H9 (cell line): Measurements from ENCODE around the gene TAGLN. TPM values are rescaled to one million over a fixed set of nuclear protein-coding genes. Genes with fewer than 3 reads are reported as not detected.

Source experiments
- DNase-seq: peaks from one replicate; pipeline ENCODE4 v3.0.0-alpha.2; 2017
- H2AFZ ChIP-seq: one replicate; pipeline ENCODE4 v1.6.1; 2013; ENCODE audit warnings: mild to moderate bottlenecking, low read length, control low read depth, moderate library complexity
- H2AK5ac ChIP-seq: 2 replicates; pipeline ENCODE4 v1.6.1; 2013; ENCODE audit warnings: low read length, control low read depth, mixed read lengths; ENCODE audit not compliant: insufficient read length
- H2BK120ac ChIP-seq: one replicate; pipeline ENCODE4 v1.6.1; 2013; ENCODE audit warnings: low read depth, mild to moderate bottlenecking, low read length, control low read depth, inconsistent platforms; ENCODE audit not compliant: poor library complexity, severe bottlenecking
- H2BK12ac ChIP-seq: 2 replicates; pipeline ENCODE4 v1.6.1; 2013; ENCODE audit warnings: low read length, control low read depth, mixed read lengths, low read depth; ENCODE audit not compliant: insufficient read length
- H2BK15ac ChIP-seq: 2 replicates; pipeline ENCODE4 v1.6.1; 2013; ENCODE audit warnings: low read depth, low read length, control low read depth
- H2BK20ac ChIP-seq: one replicate; pipeline ENCODE4 v1.6.1; 2013; ENCODE audit warnings: low read depth, mild to moderate bottlenecking, low read length, control low read depth, inconsistent platforms; ENCODE audit not compliant: poor library complexity, severe bottlenecking
- H2BK5ac ChIP-seq: 2 replicates; pipeline ENCODE4 v1.6.1; 2013; ENCODE audit warnings: low read length, control low read depth, mixed read lengths; ENCODE audit not compliant: insufficient read length
- H3K14ac ChIP-seq: 2 replicates; pipeline ENCODE4 v1.6.1; 2013; ENCODE audit warnings: low read length, control low read depth; ENCODE audit not compliant: insufficient read depth
- H3K18ac ChIP-seq: 2 replicates; pipeline ENCODE4 v1.6.1; 2013; ENCODE audit warnings: low read depth, mild to moderate bottlenecking, mixed read lengths, low read length, control low read depth; ENCODE audit not compliant: insufficient read length
- H3K23ac ChIP-seq: 2 replicates; pipeline ENCODE4 v1.6.1; 2013; ENCODE audit warnings: low read length, control low read depth, mixed read lengths, low read depth; ENCODE audit not compliant: insufficient read length
- H3K23me2 ChIP-seq: 2 replicates; pipeline ENCODE4 v1.6.1; 2013; ENCODE audit warnings: low read depth, mild to moderate bottlenecking, mixed read lengths, low read length, control low read depth; ENCODE audit not compliant: insufficient read length, poor library complexity, severe bottlenecking
- H3K27ac ChIP-seq: 2 replicates; pipeline ENCODE4 v1.5.1; 2013; ENCODE audit warnings: low read length, control low read depth, mixed read lengths, low read depth; ENCODE audit not compliant: insufficient read length
- H3K27me3 ChIP-seq: 2 replicates; pipeline ENCODE4 v1.6.1; 2013; ENCODE audit warnings: low read length, control low read depth, inconsistent platforms; ENCODE audit not compliant: insufficient read depth
- H3K4ac ChIP-seq: 2 replicates; pipeline ENCODE4 v1.6.1; 2013; ENCODE audit warnings: low read depth, mild to moderate bottlenecking, control low read depth, inconsistent platforms, low read length, moderate library complexity
- H3K4me1 ChIP-seq: 2 replicates; pipeline ENCODE4 v1.6.1; 2013; ENCODE audit warnings: low read length, control low read depth, inconsistent platforms; ENCODE audit not compliant: insufficient read depth
- H3K4me2 ChIP-seq: 2 replicates; pipeline ENCODE4 v1.6.1; 2013; ENCODE audit warnings: low read length, control low read depth, mixed read lengths; ENCODE audit not compliant: insufficient read length, insufficient read depth
- H3K56ac ChIP-seq: 2 replicates; pipeline ENCODE4 v1.6.1; 2013; ENCODE audit warnings: low read depth, mild to moderate bottlenecking, mixed read lengths, low read length, control low read depth; ENCODE audit not compliant: insufficient read length
- H3K79me1 ChIP-seq: 2 replicates; pipeline ENCODE4 v1.6.1; 2013; ENCODE audit warnings: low read depth, mild to moderate bottlenecking, moderate library complexity, low read length, control low read depth, inconsistent platforms; ENCODE audit not compliant: insufficient read depth, poor library complexity, severe bottlenecking
- H3K79me2 ChIP-seq: 2 replicates; pipeline ENCODE4 v1.6.1; 2013; ENCODE audit warnings: low read length, control low read depth, inconsistent platforms; ENCODE audit not compliant: insufficient read depth
- H3K9ac ChIP-seq: 2 replicates; pipeline ENCODE4 v1.6.1; 2013; ENCODE audit warnings: low read length, control low read depth, mixed read lengths; ENCODE audit not compliant: insufficient read length; ENCODE audit errors: extremely low read depth
- H3K9me3 ChIP-seq: one replicate; pipeline ENCODE4 v1.6.1; 2013; ENCODE audit warnings: low read depth, low read length, inconsistent platforms; ENCODE audit not compliant: control insufficient read depth
- H3T11ph ChIP-seq: one replicate; pipeline ENCODE4 v1.6.1; 2013; ENCODE audit warnings: mild to moderate bottlenecking, low read length, control low read depth, inconsistent platforms
- H4K20me1 ChIP-seq: one replicate; pipeline ENCODE4 v1.6.1; 2013; ENCODE audit not compliant: control insufficient read depth, insufficient read length, insufficient read depth
- H4K5ac ChIP-seq: 2 replicates; pipeline ENCODE4 v1.6.1; 2013; ENCODE audit warnings: low read depth, mild to moderate bottlenecking, mixed read lengths, low read length, control low read depth; ENCODE audit not compliant: insufficient read length
- H4K8ac ChIP-seq: replicated peaks from 2 replicates; pipeline ENCODE4 v1.6.1; 2013; ENCODE audit warnings: low read length, control low read depth, mixed read lengths, low read depth; ENCODE audit not compliant: insufficient read length
- H4K91ac ChIP-seq: 2 replicates; pipeline ENCODE4 v1.6.1; 2013; ENCODE audit warnings: low read depth, mild to moderate bottlenecking, moderate library complexity, mixed read lengths, low read length, control low read depth; ENCODE audit not compliant: insufficient read length
- H3K27ac Mint-ChIP-seq, 3 experiments: 2 replicates in 2 of 3; 3 replicates in 1 of 3; pipeline ENCODE4 v1.8.0; 2020 to 2021; ENCODE audit warnings: mixed read lengths in 3 of 3, mild to moderate bottlenecking in 1 of 3, moderate library complexity in 1 of 3
- H3K27me3 Mint-ChIP-seq: 2 replicates; pipeline ENCODE4 v1.8.0; 2021; ENCODE audit warnings: low read depth, mild to moderate bottlenecking, moderate library complexity, mixed read lengths
- H3K36me3 Mint-ChIP-seq, 3 experiments: 2 replicates in 2 of 3; 3 replicates in 1 of 3; pipeline ENCODE4 v1.8.0; 2020 to 2021; ENCODE audit warnings: low read depth in 3 of 3, mixed read lengths in 3 of 3; ENCODE audit not compliant: insufficient read depth in 1 of 3
- H3K4me1 Mint-ChIP-seq, 2 experiments: 2 replicates each; pipeline ENCODE4 v1.8.0; 2020; ENCODE audit warnings: mixed read lengths in 2 of 2
- H3K4me3 Mint-ChIP-seq, 2 experiments: 2 replicates in 1 of 2; 3 replicates in 1 of 2; pipeline ENCODE4 v1.8.0; 2020 to 2021; ENCODE audit warnings: mild to moderate bottlenecking in 2 of 2, mixed read lengths in 2 of 2, moderate library complexity in 1 of 2
- H3K9me3 Mint-ChIP-seq, 2 experiments: 2 replicates in 1 of 2; 3 replicates in 1 of 2; pipeline ENCODE4 v1.8.0; 2020; ENCODE audit warnings: mild to moderate bottlenecking in 2 of 2, mixed read lengths in 2 of 2, moderate library complexity in 1 of 2
- WGBS: extraction: QIAGEN DNeasy Blood & Tissue Kit; methylation state at CpG from one replicate; pipeline ENCODE4 v1.1.7; 2013; ENCODE audit warnings: missing lambda C conversion rate, low lambda C conversion rate, mixed read lengths; ENCODE audit not compliant: insufficient read length; ENCODE audit errors: extremely low coverage; 5-methylcytosine and 5-hydroxymethylcytosine counted together
- total RNA-seq: library from RNA; stranded (reverse); gene quantifications from 2 replicates; pipeline ENCODE4 v1.2.1, GENCODE V29; 2021
- TF ChIP-seq, protein P1 (sequence below): fragments of 200-600 bp; sonication (generic); conservative IDR thresholded peaks from 3 replicates; pipeline ENCODE4 v1.8.0; 2021; ENCODE audit warnings: antibody characterized with exemption, mild to moderate bottlenecking

Gene TAGLN
- total RNA-seq, 1 experiment from 2014 or later, result 176 TPM

DNA sequence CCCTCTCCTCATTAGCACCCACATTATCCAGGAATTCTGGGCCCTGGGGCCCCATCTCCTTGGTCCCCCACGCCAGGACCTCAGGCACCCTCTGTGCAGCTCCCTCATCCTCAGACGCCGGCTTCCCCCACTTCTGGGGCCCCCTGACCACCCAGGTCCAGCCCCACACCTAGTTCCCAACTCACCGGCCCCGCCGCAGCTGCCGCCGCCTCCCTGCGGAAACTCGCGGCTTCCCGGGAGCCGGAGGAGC lies 32.6 kb downstream of the TAGLN start, which contains the start of gene PCSK7:
TSS of gene PCSK7 (minus strand) at position 232 of the 250 bp plus-strand sequence. CDS start 2,229 bp downstream, outside the sequence.
- no peak within 1 kb of the TSS for H3T11ph ChIP-seq
- no peak within 1 kb of the TSS for H3K56ac ChIP-seq
- no peaks in the 10 kb centered on the region for H3K27me3 ChIP-seq
- peak within 1 kb of the TSS; percentile 94 to 100 (median 100) for H3K27ac Mint-ChIP-seq
- no peak within 1 kb of the TSS for H4K5ac ChIP-seq
- H4K91ac ChIP-seq, result no peak within 1 kb of the TSS
- no peak within 1 kb of the TSS for H3K4ac ChIP-seq
- H3K27ac ChIP-seq, result no peak within 1 kb of the TSS
- H3K9ac ChIP-seq, result peak within 1 kb of the TSS; percentile 60
- H3K4me1 Mint-ChIP-seq, result peaks cover 24 to 26% of the 10 kb centered on the region in 2 experiments
- no CpG with 5 or more reads among the region's 13 CpGs for WGBS
- no peak within 1 kb of the TSS for H4K8ac ChIP-seq
- no peak within 1 kb of the TSS for H2BK120ac ChIP-seq
- no peaks in the 10 kb centered on the region for H3K79me2 ChIP-seq
- H3K14ac ChIP-seq, result peak within 1 kb of the TSS; percentile 52; the same call in 1 of the 2 replicates
- TF ChIP-seq, protein P1, sequence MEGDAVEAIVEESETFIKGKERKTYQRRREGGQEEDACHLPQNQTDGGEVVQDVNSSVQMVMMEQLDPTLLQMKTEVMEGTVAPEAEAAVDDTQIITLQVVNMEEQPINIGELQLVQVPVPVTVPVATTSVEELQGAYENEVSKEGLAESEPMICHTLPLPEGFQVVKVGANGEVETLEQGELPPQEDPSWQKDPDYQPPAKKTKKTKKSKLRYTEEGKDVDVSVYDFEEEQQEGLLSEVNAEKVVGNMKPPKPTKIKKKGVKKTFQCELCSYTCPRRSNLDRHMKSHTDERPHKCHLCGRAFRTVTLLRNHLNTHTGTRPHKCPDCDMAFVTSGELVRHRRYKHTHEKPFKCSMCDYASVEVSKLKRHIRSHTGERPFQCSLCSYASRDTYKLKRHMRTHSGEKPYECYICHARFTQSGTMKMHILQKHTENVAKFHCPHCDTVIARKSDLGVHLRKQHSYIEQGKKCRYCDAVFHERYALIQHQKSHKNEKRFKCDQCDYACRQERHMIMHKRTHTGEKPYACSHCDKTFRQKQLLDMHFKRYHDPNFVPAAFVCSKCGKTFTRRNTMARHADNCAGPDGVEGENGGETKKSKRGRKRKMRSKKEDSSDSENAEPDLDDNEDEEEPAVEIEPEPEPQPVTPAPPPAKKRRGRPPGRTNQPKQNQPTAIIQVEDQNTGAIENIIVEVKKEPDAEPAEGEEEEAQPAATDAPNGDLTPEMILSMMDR, result no peak
- H3K9me3 Mint-ChIP-seq, result no peaks in the 10 kb centered on the region
- H3K4me3 Mint-ChIP-seq, result peak within 1 kb of the TSS; percentile 94 to 100
- H2AK5ac ChIP-seq, result no peak within 1 kb of the TSS
- DNase-seq, result no peak
- H3K27me3 Mint-ChIP-seq, result no peaks in the 10 kb centered on the region; the same call in 1 of the 2 replicates
- H2BK5ac ChIP-seq, result no peak within 1 kb of the TSS
- H3K9me3 ChIP-seq, result no peaks in the 10 kb centered on the region
- no peaks in the 10 kb centered on the region for H4K20me1 ChIP-seq
- peak within 1 kb of the TSS; percentile 92 for H3K4me2 ChIP-seq
- no peak within 1 kb of the TSS for H2BK12ac ChIP-seq
- H3K18ac ChIP-seq, result peak within 1 kb of the TSS; percentile 64
- no peak within 1 kb of the TSS for H2BK15ac ChIP-seq
- no peak within 1 kb of the TSS for H2BK20ac ChIP-seq
- peaks cover 15% of the 10 kb centered on the region for H3K23me2 ChIP-seq
- peaks cover 9 to 28% (median 15%) of the 10 kb centered on the region in 3 experiments; a peak in 5 of 7 replicates for H3K36me3 Mint-ChIP-seq
- no peaks in the 10 kb centered on the region for H3K79me1 ChIP-seq
- H3K4me1 ChIP-seq, result no peaks in the 10 kb centered on the region
- no peak within 1 kb of the TSS for H3K23ac ChIP-seq
- peak within 1 kb of the TSS; percentile 85 for H2AFZ ChIP-seq
